GM21360 (cell line): ENCODE data around the gene ZNF593.

Source experiments
- ATAC-seq: cut with Tn5 transposase; IDR thresholded peaks from one replicate; pipeline ENCODE4 v1.9.1; 2021; ENCODE audit warnings: mild to moderate bottlenecking, moderate library complexity; ENCODE audit not compliant: unreplicated experiment

ZNF593 gene

DNA sequence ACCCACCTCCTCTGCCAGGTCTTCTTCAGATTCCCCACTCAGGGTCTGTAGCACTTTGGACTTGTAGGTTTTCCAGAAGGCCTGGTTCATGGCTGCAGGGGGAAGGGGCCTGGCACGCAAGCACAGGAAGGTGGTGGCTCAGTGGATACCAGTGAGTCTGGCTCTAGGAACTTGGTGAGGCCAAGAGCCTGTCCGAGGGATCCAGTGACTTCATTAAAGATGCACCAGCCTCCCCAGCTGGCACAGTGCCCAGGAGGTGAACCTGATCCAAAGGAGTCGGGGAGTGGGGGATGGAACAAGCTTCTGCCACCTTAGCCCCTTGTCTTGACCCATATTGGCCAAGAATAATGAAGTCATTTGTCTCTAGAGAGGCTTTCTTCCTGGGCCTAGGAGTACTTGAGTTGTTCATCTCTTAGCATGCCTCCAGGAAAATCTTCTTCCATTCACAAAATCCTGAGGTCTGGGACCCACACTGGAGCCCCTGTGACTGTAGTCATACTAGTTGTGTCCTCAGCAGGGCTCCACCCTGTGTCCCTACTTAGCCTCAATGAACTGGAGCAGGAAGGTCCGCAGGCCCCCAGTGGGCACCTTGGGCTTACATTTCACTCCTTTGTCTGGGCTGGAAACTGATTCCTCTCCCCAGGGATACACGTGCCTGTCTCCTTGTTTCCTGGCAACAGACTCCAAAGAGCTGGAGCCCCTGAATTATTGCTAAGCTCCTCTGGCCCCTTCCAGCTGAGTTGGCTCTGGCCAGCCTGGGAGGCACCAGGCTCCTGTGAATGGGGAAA lies 1.1 kb upstream of the ZNF593 start, which contains the start of gene C1orf232:
Gene C1orf232, minus strand, starts transcription at position 554 of the 788 bp plus-strand sequence. Its CDS starts 464 bp downstream, at position 90.
- ATAC-seq: no peak

DNA sequence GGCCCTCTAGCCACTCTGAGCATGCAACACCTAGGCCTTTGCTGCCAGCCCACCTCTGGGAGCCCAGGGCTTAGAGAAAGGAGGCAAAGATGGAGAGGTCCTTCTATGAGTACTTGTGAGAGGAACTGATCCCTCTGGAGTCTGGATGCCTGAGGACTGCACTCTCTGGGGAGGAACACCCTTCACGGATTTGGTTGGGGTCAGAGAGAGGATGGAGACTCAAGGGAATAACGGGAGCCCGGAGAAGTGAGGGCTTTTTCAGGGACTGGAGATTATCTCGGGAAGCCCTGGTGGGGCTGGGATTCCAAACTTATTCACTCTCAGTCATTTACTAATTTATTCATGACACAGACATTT lies 532 bp upstream of the ZNF593 start:
- no peak for ATAC-seq

DNA sequence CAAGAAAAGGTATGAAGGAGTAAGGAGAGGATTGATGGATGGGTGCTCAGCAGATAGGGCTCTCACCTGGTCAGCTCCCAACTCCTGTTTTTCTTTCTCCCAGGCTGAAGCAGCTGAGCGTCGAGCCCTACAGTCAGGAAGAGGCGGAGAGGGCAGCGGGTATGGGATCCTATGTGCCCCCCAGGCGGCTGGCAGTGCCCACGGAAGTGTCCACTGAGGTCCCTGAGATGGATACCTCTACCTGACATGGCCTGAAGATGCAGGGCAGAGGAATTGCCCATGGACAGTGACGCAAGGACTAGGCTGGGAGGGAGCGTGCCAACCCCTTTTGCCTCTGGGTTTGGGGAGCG lies 739 bp downstream of the ZNF593 start:
- ATAC-seq: no peak

DNA sequence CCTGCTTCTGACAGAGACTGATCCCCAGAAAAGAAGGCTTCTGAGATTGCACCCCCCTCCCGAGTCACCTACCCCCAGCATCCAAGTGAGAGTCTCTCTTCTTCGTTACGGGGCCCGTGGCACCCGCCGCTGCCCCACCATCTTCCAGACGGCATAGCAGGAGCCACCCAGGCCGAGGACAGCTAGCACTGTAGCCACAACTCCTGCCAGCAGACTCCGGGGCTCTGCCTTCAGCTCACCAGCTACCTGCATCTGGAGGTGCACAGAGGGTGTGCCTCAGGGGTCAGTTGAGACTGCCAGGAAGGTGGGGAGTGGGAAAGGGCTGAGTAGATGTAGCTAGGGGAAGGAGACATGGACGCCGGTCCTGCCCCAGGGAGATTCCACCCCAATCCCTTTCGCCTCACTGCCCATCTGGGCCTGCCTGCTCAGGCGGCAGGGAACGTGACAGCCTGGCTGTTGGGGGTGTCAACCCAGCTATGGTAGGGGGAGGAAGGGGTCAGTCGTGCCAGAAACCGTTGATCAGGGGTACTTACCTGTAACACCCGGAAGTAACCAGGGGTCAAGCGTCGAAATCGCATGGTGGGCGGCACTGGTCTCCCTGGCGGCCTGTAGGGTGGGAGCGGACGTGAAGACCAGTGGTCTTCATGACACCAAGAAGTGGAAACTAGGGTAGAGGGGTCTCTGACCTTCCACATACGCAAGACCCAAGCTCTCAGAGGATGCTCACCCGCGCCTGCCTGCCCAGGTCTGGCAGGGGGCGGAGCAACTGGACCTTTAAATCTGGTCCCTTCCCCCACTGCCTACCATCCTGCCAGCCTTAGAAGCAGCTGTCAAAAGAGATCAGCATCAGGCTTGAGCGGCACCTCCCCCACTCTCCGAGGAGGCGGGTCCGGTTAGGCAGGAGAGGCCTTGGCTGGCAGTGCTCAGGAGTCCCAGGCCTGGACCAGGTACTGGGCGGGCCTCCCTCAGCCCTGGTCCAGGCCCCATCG lies 1.7 kb downstream of the ZNF593 start, which contains the start of gene ZNF593OS:
Gene ZNF593OS, minus strand, starts transcription at position 749 of the 989 bp plus-strand sequence. Its CDS starts 171 bp downstream, at position 578.
- no peak for ATAC-seq

DNA sequence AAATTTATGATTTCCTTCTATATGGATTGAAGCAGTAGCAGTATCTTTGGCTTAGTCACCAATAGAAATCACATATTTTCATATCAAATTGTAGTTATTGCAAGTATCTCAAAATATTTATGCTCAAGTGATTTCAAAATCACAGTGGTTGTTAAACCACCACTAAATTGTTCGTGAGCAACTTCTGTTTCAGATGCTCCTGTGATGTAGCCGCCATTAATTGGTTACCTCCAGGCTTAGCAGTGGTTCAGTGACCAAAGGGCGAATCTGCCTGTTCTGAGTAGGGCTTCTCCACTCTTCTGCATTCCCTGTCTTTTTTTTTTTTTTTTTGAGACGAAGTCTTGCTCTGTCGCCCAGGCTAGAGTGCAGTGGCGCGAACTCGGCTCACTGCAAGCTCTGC lies 5.6 kb downstream of the ZNF593 start:
- ATAC-seq: no peak

DNA sequence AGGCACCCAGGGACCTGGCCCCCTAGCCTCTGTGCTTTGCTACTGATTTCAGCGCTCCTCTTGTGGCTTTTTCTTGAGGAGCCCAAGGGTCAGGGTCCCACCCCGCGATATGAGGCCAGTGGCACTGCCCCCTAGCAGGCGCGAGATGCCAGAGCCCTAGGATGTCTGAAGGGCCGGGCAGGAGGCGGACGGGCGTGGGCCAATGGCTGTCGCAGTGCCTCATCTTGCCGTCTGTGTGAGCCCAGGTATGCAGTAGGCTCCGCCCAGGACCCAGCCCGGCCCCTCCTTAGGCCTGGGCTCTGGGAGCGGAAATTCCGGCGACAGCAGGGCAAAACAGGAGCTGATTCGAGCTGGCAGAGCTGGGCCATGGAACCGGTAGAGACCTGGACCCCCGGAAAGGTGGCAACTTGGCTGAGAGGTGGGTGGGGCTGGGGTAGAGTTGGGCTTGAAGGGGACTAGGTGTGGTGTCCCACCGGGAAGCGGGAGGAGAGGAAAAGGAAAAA lies 7.5 kb downstream of the ZNF593 start, which contains the start of gene CNKSR1:
Gene CNKSR1, plus strand, starts transcription at position 310 of the 503 bp plus-strand sequence. Its CDS starts 57 bp downstream, at position 367.
- no peak for ATAC-seq

DNA sequence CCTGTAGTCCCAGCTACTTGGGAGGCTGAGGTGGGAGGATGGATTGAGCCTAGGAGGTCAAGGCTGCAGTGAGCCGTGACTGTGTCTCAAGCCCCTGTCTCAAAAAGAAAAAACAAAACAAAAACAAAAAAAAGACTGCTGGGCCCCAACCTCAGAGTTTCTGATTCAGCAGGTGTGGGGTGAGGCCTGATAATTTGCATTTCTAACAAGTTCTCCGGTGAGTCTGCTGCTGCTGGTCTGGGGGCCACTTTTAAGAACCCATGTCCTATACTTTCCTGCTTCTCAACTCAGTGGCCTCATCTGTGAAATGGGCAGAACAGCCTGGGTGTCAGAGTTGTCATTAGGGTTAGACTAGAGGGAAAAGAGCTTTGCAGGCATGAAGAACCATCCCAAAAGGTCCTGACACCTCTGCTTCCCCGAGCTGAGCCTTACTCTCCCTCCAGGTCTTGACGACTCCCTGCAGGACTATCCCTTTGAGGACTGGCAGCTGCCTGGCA lies 10.3 kb downstream of the ZNF593 start:
- ATAC-seq: no peak

DNA sequence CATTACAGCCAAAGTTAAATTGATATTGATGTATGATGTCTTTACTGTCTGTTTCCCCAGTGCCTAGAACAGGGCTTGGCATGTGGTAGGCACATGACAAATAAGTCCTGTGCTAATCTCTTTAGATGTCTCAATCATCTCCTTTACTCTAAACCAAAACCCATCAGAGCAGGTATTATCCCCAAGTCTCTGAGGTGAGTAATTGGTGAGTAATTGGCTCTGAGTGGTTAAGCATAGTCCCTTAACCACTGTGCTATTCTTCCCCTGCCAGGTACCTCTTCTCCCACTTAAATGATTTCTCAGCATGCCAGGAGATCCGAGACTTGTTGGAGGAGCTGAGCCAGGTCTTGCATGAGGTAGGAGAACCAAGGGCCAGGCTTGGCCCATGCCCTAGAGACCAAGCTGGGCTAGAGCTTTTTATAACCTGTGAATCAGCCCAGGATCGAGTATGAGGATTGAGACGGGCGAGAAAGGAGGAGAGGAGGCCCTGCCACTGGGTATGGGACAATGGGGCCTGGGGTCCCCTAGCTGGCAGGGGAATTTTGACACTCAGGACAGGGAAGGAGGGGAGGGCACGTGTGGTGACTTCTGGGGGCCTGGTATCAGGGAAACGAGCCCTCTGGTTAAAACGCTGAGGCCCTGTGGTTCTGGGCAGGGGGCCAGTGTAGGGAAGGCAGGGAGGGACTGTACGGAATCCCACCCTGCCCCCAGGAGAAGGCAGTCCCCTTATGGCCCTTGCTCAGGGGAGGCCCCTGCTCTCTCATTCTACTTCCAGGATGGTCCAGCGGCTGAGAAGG lies 12.1 kb downstream of the ZNF593 start:
- ATAC-seq: no peak

DNA sequence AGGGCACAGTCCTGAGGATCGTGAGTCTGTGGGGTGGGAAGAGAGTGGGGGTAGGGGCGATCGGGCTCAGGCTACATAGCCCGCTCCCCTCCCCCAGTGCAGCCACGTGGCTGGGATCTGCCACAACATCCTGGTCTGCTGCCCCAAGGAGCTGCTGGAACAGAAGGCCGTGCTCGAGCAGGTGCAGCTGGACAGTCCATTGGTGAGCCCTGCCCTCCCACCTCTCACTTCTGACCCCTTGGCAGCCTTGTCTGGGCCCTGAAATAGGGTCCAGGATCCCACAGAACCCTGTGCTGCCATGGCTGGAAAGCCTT lies 12.6 kb downstream of the ZNF593 start:
- no peak for ATAC-seq

DNA sequence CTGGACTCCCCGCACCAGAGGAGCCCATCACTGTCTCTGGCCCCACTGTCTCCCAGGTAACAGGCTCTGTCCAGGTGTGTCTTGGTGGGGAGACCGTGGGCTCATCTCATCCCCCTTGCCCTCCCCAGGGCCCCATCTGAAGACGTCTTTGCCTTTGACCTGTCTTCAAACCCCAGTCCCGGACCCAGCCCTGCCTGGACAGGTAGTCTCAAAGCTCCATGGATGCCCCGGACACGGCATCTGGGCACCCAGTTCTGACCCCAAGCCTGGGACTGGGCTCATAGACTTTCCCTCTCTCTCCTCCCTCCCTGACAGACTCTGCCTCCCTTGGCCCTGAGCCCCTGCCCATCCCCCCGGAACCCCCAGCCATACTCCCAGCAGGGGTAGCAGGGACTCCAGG lies 14.4 kb downstream of the ZNF593 start:
- no peak for ATAC-seq

DNA sequence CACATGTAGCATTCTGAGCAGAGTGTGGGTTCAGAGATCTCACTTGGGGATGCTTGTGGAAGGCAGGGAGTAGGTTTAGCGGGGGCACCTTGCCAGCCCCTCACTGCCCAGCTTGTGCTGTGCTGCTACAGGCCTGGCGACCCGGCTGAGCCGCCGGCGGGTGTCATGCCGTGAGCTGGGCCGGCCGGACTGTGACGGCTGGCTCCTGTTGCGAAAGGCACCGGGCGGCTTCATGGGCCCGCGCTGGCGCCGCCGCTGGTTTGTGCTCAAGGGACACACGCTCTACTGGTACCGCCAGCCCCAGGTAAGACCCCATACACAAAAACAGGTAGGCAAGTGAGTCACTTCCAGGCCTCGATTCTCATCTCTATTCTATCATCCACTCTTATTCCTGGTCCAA lies 15.2 kb downstream of the ZNF593 start:
- no peak for ATAC-seq

DNA sequence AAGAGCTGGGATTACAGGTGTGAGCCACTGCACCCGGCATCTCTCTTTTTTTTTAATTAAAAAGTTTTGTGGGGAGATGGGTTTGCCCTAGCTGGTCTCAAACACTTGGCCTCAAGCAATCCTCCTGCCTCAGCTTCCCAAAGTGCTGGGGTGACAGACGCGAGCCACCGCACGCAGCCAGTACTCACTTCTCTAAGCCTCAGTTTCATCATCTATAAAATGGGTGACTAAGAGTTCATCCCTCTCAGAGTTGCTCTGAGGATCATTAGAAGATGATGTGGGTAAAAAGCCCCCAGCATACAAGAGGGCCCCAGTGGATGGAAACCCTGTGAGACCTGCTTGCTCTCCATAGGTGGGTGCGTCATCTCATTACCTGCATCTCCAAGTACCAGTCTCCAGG lies 18.2 kb downstream of the ZNF593 start:
- ATAC-seq: no peak

DNA sequence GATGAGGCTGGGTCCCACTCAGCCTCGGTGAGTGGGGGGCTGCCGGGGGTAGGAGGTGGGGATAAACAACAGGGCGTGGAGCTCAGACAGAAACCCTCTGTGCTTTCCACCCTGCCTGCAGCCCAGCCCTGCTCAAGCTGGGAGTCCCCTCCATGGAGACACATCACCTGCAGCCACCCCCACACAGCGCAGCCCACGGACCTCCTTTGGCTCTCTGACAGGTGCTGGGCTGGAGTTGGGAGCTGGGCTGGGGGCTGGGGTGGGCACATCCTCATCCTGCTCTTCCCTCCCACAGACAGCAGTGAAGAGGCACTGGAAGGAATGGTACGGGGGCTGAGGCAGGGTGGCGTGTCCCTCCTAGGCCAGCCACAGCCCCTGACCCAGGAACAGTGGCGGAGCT lies 18.8 kb downstream of the ZNF593 start:
- no peak for ATAC-seq

DNA sequence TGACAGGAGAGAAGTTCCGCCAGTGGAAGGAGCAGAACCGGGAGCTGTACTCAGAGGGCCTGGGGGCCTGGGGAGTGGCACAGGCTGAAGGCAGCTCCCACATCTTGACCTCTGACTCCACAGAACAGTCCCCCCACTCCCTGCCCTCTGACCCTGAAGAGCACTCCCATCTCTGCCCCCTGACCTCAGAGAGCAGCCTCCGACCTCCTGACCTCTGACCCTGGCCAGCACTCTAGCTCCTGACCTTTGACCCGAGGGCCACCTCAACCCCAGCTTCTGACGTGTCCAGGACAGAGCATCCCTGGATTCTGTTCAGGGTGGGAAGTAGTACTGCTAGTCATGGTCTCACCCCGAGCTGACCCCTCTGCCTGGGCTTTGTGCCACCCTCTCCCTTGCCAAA lies 19.6 kb downstream of the ZNF593 start:
- no peak for ATAC-seq

DNA sequence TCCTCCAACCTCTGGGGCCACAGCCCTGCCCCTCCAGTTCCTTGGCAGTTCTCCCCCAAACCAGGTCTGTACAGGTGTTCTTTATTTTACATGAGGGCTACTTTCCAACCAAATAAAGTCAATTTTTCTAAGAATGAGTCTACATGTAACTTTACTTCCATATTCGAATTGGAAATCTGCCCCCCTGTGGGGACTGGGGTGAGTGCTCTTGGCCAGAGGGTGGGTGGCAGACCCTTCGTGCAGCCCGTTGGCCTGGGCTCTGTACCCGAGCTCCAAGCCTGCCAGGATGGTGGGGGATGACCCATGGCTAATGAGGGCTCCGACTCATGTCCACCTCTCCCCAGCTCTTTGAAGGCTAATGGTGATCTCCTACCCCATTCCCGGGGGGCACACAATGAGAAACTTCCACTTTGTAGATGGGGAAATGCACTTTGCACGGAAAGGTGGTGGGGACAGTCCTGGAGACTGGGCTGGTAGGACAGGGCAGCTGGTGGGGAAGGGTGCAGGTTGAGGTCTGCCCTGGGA lies 20.1 kb downstream of the ZNF593 start:
- no peak for ATAC-seq

DNA sequence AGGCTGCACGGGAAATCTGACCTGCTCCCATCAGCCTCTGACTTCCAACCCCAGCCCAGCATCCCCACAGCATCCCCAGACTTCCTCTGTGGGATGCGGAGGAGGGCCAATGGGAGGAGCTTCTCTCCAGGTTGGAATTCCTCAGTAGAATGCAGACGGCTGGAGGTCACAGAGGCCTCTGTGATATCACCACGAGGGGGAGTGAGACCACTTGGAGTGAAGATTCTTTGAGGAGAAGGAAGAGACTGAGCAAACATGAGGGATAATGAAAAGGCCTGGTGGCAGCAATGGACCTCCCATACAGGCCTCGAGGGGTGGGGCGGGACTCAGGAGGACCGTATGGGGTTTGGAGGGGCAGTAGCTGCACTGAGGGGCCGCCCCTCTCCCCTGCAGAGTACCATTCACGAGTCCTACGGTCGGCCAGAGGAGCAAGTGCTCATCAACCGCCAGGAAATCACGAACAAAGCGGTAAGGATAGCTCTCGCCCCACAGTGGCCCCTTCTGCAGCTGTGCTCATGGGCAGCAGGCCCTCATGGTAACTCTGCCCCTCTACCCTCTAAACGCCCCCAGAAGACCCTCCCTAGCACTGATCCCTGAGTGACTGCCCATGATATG lies 20.8 kb downstream of the ZNF593 start, which contains the start of gene CATSPER4:
Gene CATSPER4, plus strand, starts transcription at position 230 of the 615 bp plus-strand sequence. Its CDS starts 26 bp downstream, at position 256.
- ATAC-seq: no peak

DNA sequence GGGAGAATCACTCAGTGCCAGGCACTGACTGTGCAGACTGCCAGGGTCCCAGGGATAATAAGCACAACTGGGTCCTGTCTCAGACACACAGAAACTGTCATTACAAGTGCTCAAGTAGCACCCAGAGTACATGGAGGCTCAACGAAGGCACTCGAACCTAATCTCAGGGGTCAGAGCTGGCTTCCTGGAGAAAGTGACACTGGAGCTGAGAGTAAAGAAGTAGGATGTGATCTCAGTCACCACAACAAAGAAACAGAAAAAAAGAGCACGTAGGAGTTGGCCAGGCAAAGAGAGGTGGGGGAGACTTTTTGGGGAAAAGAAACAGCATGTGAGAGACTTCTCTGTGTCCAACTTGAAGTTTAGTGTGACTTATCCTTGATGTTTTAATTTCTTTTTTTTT lies 22.0 kb downstream of the ZNF593 start:
- no peak for ATAC-seq

DNA sequence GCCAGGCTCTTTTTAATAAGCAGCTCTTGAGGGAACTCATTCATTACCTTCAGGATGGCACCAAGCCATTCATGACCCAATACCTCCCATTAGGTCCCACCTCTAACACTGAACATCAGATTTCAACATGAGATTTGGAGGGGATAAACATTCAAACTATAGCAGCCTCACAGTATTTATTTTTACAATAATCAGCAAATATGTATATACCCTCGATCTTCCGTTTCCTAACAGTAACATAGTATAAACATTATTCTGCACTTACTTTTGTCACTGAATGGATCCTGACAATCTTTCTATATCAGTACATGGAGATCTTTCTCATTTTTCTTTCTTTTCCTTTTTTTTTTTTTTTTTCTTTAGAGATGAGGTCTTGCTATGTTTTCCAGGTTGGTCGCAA lies 26.1 kb downstream of the ZNF593 start:
- ATAC-seq: no peak

DNA sequence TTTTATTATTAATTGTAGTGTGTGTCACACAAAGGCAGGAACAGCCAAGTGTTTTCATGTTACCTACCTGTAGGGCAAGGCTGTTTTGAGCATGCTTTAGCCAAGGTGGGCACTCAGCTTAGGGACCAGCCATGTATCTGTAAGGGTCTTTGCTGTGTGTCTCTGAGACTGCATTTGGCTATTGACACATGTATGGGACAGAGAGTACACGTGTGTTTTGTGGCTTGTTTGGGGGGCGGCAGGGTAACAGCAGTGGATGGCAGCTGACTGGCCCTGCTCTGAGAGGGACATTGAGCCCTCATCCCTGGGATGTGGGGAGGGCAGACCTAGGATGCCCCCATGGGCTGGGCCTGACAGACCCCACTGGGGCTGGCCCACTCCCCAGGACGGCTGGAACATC lies 27.6 kb downstream of the ZNF593 start:
- no peak for ATAC-seq

DNA sequence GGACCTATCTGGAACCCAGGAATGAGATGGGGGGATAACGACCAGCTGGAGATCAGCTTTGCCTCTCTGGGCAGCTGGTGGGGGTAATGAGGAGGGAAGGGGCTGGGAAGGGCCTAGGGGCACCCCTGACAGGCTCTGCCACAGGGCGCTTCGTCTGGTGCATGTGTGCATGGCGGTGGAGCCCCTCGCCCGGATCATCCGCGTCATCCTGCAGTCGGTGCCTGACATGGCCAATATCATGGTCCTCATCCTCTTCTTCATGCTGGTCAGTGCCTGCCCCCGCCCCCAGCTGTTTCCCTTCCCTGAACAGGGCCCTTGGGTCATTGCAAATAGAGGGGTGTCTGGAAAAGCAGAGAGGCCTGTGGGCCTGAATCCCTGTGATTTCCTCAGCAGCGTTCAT lies 28.1 kb downstream of the ZNF593 start:
- ATAC-seq: no peak
